NCI-H1092 treated with DMSO at 0.1 percent for 48 hours (cell line): ENCODE measurements around the gene TAS2R42.

Source experiments
- DNase-seq: peaks from one replicate; lab custom pipeline; 2025; lab: John Stamatoyannopoulos, UW

TAS2R42 gene, protein sequence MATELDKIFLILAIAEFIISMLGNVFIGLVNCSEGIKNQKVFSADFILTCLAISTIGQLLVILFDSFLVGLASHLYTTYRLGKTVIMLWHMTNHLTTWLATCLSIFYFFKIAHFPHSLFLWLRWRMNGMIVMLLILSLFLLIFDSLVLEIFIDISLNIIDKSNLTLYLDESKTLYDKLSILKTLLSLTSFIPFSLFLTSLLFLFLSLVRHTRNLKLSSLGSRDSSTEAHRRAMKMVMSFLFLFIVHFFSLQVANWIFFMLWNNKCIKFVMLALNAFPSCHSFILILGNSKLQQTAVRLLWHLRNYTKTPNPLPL

DNA sequence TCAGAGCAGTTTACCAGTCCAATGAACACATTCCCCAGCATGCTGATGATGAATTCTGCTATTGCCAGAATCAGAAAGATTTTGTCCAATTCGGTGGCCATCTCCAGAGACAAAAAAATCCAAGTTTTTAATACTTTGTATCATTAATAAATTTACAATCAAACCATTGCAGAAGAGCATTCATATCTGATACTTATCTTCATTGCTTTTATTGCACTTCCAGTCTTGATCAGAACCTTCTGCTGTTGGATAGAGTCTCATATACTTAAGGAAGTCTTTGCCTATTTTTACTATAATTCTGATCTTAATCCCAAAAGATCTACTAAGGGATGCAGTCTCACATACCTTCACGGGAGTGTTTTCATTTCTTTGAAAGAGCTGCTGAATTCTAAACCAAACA, at the start of gene TAS2R42:
TAS2R42 (minus strand) TSS at position 101 of the 400 bp plus-strand sequence; CDS start at position 101, 0 bp downstream.
- no peak for DNase-seq

DNA sequence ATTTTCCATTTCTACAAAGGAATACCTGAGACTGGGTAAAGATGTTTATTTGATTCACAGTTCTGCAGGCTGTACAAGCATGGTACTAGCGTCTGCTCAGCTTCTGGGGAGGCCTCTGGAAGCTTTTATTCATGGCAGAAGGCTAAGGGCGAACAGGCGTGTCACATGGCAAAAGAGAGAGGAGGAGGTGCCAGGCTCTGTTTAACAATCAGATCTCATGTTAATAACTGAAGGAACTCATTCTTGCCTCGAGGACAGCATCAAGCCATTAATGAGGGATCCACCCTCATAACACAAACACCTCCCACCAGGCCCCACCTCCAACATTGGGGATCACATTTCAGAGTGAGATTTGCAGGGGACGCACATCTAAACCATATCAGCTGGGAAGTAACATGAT, 46.8 kb upstream of the TAS2R42 start:
- no peak for DNase-seq

DNA sequence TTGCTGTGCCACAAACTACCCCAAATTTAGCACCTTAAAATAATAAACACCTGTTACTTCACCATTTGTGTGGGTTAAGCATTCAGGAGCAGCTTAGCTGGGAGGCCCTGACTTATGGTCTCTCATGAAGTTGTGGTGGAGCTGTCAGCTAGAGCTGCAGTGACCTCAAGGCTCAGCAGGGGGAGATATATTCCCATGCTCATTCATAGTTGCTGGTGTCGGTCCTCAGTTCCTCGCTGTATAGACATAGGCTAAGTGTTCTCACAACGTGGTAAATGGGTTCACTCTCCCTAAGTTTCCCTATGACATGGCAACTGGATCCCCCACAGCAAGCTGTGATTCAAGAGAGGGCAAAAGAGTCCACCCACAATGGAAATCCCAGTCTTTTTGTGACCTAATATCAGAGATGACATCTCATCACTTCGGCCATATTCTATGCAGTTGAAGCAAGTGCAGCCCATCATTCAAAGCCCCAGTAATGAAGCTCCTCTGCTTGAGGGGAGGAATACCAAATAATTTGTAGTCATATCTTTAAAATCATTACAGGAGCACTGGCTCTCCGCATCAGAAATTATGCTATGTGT, 41.7 kb upstream of the TAS2R42 start:
- DNase-seq = peak; percentile 38

DNA sequence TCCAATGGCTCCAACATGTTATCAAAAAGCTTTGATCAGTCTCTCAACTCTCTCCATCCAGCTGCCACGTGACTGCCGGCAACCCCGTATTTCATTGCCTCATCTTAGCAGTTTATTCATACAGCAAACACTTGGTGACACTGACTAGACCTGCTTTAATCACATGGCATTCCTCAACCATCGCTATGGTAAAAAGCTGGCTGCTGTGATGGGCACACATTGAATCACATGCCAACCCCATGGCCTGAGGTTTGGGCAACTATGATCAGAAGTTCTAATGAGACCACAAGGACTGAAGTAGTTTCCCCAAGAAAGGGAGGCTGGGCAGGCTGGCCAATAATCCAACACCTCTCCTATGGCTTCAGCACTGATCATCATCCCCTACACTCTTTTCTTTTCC, 40.6 kb upstream of the TAS2R42 start:
- no peak for DNase-seq

DNA sequence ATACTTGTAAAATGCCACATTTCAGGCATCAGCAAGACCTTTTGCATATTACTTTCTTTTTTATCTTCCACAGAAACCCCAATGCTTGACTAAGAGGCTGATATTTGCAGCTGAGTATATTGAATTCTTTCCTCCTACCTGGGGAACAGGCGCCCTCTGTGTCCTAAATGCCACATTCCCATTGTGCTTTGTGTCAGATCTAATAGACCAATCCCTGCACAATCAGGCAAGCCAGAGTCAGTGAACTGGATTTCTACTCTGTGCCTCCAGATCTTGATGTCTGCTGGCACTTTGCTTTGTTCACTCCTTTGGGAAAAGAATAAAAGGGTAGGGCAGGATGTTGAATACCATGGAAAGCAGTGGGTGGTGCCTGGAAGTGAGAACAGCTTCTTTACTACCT, 22.4 kb upstream of the TAS2R42 start:
- DNase-seq = no peak

DNA sequence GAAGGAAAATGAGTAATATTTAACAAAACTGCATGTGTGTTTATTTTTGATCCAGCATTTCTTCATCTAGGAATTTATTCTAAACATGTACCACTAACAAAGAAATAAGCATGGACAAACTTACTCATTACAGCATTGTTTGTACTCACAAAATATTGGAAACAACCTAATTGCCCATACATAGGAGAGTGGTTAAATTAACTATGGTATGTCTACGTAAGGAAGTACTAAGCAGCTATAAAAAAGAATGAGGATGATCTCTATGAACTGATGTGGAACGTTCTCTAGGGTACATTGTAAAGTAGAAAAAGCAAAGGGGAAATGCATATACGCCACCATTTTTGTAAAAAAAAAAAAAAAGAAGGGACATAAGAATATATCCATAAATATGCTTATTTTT, 17.4 kb upstream of the TAS2R42 start:
- no peak for DNase-seq

DNA sequence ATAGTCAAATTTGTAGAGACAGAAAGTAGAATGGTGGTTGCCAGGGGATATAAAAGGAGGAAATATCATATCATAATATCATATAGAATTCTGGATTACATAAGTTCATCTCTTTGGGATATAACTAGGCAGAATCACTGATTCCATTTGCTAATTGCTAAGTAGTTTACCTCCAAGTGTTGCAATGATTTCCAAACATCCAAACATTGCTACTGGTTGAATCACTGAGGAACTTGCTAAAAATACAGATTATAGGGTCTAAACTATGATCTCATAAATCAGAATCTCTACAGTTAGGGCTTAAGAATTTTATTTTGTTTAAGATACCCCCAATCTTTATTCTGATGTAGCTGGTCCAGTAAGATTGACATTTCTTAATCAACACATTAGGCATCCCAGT, 16.1 kb upstream of the TAS2R42 start:
- DNase-seq = no peak

DNA sequence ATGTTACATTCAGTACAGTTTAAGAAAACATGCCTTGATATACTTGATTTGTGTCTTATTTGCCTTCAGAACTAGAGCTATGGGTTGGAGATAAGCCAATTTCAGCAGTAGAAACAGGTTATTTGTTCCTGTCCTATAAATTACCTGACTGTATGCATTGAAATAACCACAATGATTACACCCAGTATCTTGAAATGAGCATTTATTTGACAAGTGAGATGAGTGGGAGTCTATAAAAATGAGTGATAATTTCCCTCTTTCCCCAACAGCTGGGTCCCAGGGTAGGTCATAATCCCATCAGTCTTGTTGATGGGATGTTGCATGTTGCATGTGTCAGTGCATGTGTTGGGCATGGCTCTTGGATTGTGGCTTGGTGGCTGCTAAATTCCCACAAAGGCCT, 3.7 kb downstream of the TAS2R42 start:
- no peak for DNase-seq

DNA sequence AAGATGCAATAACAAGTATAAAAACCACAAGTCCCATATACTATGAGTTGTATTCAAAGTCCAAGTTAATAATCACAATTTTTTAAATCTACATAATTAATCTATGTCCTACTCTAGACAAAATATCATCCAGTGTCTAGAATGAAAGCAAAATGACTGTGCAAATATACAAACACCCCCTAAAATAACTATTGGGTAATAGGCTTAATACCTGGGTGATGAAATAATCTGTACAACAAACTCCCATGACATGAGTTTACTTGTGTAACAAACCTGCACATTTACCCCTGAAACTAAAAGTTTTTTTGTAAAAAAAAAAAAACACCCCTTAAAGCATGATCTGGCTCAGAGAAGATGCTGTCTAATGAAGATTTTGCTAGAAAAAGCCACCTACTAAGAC, 4.2 kb downstream of the TAS2R42 start:
- DNase-seq = no peak

DNA sequence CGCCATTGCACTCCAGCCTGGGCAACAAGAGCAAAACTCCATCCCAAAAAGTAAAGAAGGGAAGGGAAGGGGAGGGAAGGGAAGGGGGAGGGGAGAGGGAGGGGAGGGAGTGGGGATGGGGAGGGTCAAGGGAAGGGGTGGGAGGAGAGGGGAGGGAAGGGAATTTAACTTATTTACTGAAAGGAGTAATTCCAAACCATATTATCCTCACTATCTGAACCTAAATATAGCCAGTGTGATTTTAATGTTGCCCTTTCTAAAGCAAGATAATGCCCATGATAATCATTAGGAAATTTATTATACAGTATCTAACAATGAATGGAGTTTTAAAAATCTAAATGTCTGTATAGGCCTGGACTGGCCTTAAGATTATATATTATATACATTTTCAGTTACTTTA, 8.5 kb downstream of the TAS2R42 start:
- no peak for DNase-seq

DNA sequence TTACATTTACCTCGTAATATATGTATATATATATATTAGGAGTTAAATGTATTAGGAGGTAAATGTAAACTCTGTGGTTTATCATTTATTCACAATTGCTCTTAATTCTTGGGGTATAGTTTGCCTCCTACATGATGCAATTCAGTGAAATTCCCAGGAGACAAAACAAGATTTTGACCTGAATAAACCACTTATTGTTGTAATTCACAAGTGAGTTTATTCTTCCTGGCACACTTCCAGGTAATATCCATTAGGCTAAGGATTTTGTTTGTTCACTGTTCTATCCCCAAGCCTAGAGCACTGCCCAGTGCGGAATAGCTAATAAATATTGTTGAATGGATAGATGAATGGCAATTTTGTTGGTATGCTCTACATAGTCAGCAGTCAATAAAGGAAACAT, 12.7 kb downstream of the TAS2R42 start:
- DNase-seq = no peak

DNA sequence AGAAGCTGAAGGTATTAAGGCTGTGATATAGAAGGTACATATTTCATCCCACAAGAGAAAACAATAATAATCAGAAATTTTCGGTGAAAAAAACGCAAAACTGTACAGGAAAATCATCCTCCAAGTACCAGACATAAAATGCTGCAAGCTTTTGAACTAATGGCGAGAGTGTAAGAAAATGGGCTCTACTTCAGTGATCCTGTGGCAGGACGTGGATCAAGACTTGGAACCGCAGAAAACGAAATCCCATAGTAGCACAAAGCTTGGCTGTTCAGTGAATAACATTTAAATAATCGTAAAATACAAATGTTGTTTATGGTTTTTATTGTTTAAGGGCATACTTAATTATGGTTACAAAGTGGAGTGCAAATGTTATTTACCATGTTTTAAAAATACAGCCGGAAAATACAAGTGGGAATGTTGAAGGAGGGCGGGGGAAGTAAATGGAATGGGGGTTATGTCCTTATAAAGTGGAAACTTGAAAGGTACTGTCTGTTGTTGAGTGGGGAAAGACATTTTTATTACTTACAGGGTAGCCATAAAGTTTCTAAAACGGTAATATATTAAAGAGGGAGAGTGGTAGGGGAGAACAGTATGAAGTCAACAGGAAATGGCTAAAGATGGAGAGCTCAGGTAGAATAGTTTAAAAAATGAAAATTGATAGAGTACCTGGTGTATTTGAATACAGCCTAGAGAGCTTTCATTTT, 14.6 kb downstream of the TAS2R42 start:
- peak; percentile 58 for DNase-seq

DNA sequence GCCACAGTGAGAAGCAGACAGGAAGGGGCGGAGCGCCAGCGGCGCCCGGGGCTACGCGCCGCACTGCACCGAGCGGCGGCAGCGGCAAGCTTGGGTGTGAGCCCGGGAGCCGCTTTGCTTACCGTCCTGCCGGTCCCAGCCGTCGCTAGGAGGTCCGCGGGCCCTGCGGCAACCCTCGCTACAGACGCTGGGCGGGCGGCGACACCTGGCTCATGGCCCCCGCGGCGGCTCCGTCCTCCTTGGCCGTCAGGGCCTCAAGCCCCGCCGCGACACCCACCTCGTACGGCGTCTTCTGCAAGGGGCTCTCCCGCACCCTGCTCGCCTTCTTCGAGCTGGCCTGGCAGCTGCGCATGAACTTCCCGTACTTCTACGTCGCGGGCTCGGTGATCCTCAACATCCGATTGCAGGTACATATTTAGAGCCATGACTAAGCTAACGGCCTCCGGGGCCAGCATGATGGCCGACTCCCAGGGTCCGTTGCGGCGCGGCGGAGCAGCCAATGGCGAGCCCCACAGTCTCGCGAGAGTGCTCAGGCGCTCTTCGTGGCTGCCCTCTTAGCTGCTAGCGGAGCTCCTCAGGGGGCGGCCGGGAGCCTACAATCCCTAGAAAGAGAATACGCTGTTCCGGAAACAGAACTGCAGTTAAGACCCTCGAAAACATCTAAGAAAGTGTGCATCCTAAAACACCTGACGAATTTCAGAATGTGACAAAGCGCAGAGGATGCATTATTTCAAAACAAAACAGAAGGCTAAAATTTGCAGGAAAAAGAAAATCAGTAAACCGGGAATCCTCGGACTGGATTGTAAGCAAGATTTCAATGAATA, 15.4 kb downstream of the TAS2R42 start, which contains the start of gene SMIM10L1:
SMIM10L1 (plus strand) TSS at position 50 of the 824 bp plus-strand sequence; CDS start at position 213, 163 bp downstream.
- peak; percentile 93 for DNase-seq

DNA sequence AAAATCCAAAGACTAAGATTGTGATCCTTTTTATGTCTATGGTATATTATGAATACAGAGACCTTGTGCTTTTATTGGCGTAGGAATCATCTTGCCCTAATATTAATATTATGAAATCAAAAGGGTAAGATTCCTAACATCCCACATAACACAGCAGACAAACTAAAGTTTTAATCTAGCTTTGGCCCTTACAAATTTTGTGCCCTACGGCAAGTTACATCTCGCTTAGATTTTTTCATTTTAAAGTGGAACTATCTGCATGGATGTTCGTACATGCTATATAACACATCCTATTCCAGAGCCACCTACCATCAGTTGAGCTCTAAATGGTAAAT, 16.0 kb downstream of the TAS2R42 start:
- DNase-seq = no peak

DNA sequence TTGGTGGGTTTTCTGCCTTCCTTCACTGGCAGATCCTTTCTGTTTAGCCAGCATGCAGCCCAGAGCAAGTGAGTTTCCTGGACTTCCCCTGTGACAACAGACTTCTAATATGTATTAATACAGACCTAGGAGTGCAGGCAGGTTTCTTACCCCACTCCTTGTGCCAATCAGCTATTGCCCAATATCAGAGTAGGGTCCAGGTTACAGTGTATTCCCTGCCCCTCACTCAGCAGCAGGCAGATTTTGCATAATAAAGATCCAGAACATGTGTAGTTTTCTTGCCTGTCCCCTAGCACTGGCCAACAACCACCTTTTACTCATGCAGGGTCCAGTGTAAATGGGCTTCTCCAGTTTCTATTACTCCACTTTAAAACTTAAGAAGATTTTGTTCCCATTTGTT, 20.4 kb downstream of the TAS2R42 start:
- no peak for DNase-seq

DNA sequence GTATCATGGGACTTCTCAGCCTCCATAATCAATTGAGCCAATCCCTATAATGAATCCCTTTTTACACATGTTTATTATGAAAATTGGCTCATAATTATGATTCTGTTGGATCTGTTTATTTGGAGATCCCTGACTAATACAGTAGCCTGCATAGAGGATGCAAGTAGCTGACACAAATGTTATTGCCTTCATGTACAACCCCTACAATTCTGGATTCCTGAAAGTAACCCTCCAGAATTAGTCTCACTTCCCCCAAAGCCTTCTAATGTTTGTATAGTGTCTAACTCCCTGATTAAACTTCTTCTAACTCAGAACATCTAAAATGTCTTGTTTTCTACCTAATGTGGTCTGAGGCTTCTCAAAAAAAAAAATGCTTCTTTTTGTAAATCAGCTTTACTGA, 22.4 kb downstream of the TAS2R42 start:
- no peak for DNase-seq

DNA sequence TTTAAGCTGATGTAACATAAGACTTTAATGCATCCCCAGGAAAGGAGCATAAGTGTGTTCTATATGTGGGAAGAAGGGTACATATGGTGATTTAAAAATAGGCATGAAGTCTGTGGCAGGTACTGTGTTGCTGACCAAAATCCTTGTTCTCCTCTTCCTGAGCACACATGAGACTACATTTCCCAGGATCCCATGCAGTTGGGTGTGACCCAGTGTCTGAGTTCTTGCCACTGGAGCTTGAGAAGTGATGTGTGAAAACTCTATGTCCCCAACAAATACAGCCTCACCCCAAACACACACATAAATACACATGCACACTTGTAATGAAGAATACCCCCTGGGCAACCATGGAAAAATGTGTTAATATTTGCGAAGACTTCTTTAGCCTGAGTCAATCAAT, 24.2 kb downstream of the TAS2R42 start:
- DNase-seq = no peak

DNA sequence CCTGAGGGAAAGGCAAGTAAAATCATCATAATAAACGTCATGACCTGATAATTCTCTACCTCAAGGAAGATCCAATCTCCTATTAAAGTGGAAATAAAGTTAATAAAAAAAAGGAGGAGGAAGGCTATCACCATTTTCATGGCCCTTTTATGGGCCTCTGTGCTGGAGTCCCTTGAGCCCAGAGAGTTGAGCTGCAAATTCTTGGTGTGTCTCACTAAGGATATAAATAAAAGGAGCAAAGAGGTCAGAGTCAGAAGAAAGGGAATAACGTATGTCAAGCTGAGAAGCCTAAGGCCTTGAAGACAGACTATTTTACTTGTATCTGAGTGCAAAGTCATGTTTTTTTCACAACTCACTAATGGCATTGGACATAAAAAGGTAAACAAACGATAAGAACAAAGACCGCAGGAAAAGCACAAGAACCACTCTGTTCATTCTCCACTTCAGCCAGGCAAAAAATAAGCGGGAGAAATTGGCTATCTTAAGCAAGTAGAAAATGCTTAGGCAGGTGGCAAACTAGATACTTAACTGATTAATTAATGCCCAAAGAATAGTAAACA, 27.8 kb downstream of the TAS2R42 start:
- DNase-seq = no peak

DNA sequence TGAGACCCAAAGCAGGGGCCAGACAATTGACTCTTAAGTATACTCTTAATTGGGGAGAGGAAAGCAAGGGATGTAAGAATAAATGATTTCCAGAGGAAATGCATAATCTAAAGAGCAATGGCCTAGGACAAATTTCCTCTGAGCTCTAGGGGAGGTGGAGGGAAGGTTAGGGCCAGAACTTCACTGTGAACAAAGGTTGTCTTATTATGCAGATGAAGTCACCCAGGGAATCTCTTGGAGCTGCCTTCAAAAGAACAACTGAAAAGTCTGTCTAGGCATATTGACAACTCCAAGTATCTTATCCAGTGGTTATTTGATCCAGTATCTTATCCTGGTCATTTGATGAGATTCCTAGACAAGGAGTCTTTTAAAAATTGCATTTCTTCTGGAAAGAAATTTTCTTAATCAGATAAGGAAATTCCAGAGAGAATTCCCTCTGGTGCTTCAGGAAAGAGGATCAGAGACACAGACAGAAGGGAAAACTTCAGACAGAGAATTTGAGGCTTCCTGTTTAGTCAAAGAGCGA, 32.3 kb downstream of the TAS2R42 start:
- DNase-seq = no peak

DNA sequence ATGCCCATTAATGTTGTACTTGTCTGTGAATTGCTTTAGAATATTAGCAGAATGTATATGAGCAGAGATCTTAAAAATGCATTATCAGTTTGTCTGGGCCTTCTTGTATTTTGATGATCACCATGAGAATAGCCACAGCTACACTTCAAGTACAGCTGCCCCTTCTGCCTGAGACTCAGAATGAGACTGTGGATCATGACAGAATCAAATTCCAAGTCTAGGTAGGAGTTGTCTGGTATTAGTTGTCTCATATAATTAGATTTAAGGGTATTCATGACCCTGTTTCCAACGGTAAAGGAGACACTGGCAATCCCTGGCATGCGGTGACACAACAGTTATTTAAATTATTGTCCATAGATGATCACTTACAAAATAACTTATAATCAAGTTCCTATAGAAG, 34.0 kb downstream of the TAS2R42 start:
- no peak for DNase-seq

DNA sequence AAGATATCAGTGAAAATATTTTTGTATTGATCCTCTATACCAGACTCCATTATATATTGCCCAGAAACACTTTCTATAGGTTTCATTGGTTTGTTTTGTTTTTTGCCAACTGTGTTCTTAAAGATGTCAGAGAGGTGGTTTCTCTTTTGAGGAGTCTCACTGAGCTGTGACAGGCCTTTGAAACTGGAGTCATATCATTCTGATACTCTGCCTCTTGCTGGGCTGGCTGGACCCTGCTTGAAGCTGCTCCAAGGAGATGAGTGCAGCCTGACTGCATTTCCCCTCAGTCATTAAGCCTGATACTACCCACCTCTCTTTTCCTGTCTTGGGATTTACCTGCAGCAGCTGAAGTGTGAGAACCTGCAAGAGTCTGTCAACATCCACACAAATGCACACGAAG, 35.9 kb downstream of the TAS2R42 start:
- no peak for DNase-seq

DNA sequence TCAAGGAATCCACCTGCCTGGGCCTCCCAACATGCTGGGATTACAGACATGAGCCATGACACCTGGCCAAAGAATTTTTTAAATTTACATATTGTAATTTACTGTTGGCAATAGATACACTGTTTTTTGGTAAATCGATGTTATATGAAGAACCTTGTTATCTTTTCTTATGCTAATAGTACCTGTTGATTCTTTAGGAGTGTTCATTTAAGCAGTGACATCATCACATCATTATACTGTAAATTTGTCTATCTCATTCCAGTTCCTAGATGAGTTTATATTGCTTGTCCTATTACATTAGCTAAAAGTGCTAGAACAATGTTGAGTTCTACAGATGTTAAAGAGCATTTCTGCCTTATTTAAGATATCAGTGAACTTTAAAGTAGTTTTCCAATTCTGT, 39.3 kb downstream of the TAS2R42 start:
- no peak for DNase-seq
